Right lung (tissue), 10 donors: Measurements from ENCODE around the gene P3H1. TPM values are rescaled to one million over a fixed set of nuclear protein-coding genes. Genes with fewer than 3 reads are reported as not detected.
"Not testable (repeated sequence)": the region's sequence is repeated elsewhere in the genome, so short reads cannot be mapped to it uniquely, and the experiment has no call there.

ENCODE experiments used
- DNase-seq, 2 donors: peaks; one replicate each; pipeline ENCODE4 v3.0.0-alpha.2; 2013
- long read RNA-seq, 8 donors: transcript quantifications; one replicate each; lab custom pipeline, GENCODE V29; 2026
- polyA plus RNA-seq, 5 donors: library from polyadenylated mRNA; unstranded; fragments of 120-200 nt; gene quantifications; one replicate each; pipeline versions ENCODE4 v1.2.1 to v1.2.3, GENCODE V29; 2013; ENCODE audit warnings: inconsistent platforms in 1 of 5, low replicate concordance in 1 of 5; ENCODE audit not compliant: insufficient read length in 5 of 5, insufficient read depth in 1 of 5

P3H1 gene, protein sequence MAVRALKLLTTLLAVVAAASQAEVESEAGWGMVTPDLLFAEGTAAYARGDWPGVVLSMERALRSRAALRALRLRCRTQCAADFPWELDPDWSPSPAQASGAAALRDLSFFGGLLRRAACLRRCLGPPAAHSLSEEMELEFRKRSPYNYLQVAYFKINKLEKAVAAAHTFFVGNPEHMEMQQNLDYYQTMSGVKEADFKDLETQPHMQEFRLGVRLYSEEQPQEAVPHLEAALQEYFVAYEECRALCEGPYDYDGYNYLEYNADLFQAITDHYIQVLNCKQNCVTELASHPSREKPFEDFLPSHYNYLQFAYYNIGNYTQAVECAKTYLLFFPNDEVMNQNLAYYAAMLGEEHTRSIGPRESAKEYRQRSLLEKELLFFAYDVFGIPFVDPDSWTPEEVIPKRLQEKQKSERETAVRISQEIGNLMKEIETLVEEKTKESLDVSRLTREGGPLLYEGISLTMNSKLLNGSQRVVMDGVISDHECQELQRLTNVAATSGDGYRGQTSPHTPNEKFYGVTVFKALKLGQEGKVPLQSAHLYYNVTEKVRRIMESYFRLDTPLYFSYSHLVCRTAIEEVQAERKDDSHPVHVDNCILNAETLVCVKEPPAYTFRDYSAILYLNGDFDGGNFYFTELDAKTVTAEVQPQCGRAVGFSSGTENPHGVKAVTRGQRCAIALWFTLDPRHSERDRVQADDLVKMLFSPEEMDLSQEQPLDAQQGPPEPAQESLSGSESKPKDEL
- polyA plus RNA-seq, result 100 to 1,000 TPM in 1 of 5 donors, 10 to 100 TPM in 4; 79.9 to 101 (median 85.6) TPM
- long read RNA-seq, donor 1, transcript P3H1-213 (2 exons, 3,001 nt), result minor isoform, 5 of 34 reads
- long read RNA-seq, donor 1, transcript P3H1-202 (15 exons, 2,585 nt), result major isoform, 19 of 34 reads
- long read RNA-seq, donor 1, partial matches to known transcripts, result 5 of 34 reads
- long read RNA-seq, donor 1, other reads (novel, unspliced or antisense), result 0 of 34 reads
- long read RNA-seq, donor 2, transcript P3H1-202 (15 exons, 2,585 nt), result major isoform, 15 of 18 reads
- long read RNA-seq, donor 2, partial matches to known transcripts, result 0 of 18 reads
- long read RNA-seq, donor 2, other reads (novel, unspliced or antisense), result 0 of 18 reads
- long read RNA-seq, donor 3, transcript P3H1-202 (15 exons, 2,585 nt), result major isoform, 12 of 16 reads
- long read RNA-seq, donor 3, partial matches to known transcripts, result 0 of 16 reads
- long read RNA-seq, donor 3, other reads (novel, unspliced or antisense), result 0 of 16 reads
- long read RNA-seq, donor 4, transcript P3H1-202 (15 exons, 2,585 nt), result major isoform, 11 of 15 reads
- long read RNA-seq, donor 4, partial matches to known transcripts, result 0 of 15 reads
- long read RNA-seq, donor 4, other reads (novel, unspliced or antisense), result 0 of 15 reads
- long read RNA-seq, donor 5, transcript P3H1-213 (2 exons, 3,001 nt), result minor isoform, 6 of 92 reads
- long read RNA-seq, donor 5, transcript P3H1-202 (15 exons, 2,585 nt), result major isoform, 15 of 92 reads
- long read RNA-seq, donor 5, partial matches to known transcripts, result 62 of 92 reads
- long read RNA-seq, donor 5, other reads (novel, unspliced or antisense), result 7 of 92 reads
- long read RNA-seq, donor 6, transcript P3H1-202 (15 exons, 2,585 nt), result major isoform, 26 of 37 reads
- long read RNA-seq, donor 6, partial matches to known transcripts, result 6 of 37 reads
- long read RNA-seq, donor 6, other reads (novel, unspliced or antisense), result 0 of 37 reads
- long read RNA-seq, donor 7, transcript P3H1-202 (15 exons, 2,585 nt), result major isoform, 19 of 30 reads
- long read RNA-seq, donor 7, partial matches to known transcripts, result 7 of 30 reads
- long read RNA-seq, donor 7, other reads (novel, unspliced or antisense), result 0 of 30 reads
- long read RNA-seq, donor 8, transcript P3H1-202 (15 exons, 2,585 nt), result major isoform, 9 of 13 reads
- long read RNA-seq, donor 8, partial matches to known transcripts, result 0 of 13 reads
- long read RNA-seq, donor 8, other reads (novel, unspliced or antisense), result 0 of 13 reads

DNA sequence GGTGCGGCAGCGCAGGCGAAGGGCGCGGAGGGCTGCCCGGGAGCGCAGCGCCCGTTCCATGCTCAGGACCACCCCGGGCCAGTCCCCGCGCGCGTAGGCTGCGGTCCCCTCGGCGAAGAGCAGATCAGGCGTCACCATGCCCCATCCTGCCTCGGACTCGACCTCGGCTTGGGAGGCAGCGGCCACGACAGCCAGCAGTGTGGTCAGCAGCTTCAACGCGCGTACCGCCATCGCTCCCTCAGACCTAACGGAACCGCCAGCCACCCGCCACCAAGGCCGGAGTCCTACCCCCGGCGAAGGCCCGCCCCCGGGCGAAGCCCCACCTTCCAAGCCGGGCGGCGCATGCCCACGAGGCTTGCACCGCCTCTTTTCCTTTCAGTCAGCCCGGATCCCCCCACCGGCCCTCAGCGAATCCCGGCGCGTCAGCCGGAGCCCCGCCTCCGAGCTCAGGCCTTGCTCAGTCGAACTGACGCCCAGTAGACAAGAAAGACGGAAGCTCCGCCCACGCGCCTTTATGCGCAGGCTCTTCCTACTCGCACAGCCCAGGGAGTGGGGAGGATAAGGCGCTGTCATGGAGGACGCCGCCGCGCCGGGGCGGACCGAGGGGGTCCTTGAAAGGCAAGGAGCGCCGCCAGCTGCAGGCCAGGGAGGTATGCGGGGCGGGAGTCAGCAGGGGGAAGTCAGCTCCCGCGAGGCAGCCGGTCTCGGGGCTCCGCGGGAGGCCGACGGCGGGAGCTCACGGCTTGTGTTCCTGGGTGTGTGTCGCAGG, at the start of gene P3H1, which contains the start of gene C1orf50:
TSS of gene P3H1 (minus strand) at position 288 of the 769 bp plus-strand sequence. CDS start at position 231, 57 bp downstream.
TSS of gene C1orf50 (plus strand) at position 509 of the 769 bp plus-strand sequence. CDS start at position 572, 63 bp downstream.
- peak; percentile 99 to 100 for DNase-seq

DNA sequence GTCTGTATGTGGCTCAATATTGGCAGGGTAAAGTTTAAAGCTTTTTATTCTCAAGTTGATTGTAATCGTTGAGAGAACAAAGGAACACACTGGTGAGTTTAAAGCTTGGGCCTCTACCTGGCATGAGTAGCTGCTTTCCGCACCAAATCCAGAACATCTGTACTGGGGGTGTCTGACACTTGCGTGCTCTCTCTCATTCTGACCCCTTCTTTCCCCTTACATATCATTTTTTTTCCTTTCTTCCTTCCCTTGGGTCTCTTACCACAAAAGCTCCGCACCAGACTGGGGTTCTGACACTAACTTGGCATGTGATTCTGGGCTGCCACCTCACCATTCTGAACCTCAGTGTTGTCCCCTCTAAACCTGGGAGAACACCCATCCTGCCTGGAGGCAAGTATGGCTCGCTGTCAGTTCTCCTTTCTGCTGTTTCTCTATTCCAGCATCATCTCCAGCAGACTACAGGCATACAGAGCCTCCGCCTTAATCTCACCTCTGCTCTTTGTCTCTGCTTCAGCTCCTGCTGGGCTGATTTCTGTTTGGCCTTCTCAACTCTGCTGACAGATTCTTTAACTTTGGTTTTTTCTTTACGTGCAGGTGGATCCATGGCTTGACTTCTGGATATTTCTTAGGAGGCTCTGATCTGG, 49.2 kb upstream of the P3H1 start:
- DNase-seq, result peak; percentile 22 to 23

DNA sequence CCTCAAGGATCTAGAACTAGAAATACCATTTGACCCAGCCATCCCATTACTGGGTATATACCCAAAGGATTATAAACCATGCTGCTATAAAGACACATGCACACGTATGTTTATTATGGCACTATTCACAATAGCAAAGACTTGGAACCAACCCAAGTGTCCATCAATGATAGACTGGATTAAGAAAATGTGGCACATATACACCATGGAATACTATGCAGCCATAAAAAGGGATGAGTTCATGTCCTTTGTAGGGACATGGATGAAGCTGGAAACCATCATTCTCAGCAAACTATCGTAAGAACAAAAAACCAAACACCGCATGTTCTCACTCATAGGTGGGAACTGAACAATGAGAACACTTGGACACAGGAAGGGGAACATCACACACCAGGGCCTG, 48.0 kb upstream of the P3H1 start:
- not testable (repeated sequence) for DNase-seq

DNA sequence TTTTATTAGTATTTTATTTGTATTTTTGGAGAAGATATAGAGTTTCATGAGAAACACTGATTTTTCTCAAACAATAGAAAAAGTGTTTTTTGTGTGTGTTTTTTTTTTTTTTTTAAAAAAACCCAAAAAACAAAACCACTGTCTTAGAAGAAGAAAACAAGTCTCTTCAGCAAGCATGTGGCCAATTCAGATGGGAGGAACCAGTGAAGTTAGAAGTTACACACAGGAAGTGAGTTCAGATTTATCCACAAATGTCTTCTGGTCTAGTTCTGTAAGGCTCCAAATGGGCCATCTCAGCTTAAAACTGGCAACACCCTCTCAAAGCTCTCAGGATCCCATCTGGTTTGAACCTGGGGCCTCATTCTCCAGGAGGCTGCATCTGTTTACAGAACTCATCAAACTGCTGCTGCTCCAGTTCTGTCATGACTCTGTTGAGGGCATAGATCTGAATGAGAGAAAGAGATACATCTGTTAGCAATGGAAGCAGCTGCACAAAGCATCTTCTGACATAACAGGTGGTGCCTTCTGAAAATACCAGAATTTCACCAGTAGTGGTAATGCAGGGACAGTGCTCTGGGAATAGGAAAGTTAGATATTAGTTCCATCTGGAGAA, 40.3 kb upstream of the P3H1 start:
- DNase-seq, result no peak

DNA sequence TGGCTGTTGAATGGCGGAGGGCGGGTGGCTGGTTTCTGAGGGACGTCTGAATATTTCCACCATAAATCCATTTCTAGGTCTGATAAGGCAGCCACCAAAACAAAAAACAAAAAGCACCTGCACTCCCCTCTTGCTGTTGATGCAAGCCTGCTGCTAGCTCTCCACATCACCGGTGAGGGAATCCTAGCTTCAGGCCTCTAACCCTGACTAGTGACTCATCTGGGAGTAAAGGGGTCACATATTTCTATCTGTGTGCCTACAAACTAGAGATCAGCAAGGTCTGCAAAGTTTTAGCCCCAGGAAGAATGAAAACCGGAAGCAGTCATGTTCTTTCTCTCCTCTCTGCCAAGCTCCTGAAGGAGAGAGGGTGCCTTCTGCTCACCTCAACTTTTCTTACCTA, 39.8 kb upstream of the P3H1 start:
- no peak for DNase-seq

DNA sequence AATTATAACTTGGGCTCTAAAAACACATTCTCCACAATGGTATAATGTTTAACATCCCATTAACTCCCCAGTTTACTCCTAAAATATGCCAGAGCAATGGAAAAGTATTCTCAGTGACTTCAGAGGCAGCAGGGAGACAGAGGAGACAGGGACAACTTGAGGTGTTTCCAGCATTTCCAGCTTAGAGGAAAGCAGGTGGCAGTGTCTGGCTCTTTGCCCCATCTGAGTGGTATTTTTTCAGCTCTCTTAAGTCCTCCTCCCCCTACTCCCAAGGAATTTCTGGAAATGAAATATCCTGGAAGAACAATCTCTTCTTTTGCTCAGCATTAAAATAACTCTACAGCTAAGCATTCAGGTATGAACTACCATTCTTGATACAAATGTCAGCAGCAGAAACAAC, 39.3 kb upstream of the P3H1 start:
- DNase-seq, result no peak

DNA sequence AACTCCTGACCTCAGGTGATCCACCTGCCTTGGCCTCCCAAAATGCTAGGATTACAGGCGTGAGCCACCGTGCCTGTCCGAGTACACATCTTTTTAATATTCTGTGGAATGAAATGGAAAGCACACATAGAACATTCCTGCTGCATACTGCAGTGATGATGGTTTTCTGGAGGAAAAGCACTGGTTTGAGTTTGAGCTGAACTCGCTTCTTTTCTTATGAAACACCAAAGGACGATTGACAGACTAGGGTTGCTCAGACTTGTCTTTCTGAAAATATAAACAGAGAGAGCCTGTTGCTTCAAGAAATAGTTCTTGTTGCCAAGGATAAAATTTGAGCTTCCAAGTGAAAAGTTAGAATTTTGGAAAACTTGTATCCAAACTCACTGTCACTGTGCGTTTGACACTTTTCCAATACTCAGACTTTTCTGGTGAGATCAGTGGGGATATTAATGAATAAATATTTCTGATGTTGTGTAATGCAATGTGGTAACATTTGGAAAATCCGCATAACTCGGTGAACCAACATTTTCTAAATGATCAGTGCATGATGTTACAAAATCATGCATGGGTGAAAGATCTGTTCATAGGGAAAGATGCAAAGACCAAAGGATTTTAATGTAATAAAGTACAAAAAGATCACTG, 35.1 kb upstream of the P3H1 start:
- DNase-seq, result no peak

DNA sequence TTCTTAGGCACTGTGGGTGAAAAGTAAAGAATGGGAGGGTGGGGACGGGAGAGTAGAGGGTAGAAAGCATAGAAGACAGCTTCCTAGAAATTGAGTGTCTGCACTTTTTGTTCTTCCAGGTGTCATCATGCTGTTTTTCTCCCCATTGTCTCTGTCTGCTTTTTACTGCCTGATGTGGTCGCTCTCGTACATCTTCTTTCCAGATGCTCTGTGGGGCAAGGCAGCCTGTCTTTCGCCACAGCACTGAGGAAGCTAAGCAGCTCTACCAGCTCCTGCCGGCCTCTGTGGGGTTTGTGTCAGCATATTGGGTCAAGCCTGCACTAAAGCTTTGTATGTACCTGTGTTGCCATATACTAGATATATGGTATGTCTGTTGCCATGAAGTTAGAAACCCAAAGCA, 31.2 kb upstream of the P3H1 start:
- DNase-seq, result no peak

DNA sequence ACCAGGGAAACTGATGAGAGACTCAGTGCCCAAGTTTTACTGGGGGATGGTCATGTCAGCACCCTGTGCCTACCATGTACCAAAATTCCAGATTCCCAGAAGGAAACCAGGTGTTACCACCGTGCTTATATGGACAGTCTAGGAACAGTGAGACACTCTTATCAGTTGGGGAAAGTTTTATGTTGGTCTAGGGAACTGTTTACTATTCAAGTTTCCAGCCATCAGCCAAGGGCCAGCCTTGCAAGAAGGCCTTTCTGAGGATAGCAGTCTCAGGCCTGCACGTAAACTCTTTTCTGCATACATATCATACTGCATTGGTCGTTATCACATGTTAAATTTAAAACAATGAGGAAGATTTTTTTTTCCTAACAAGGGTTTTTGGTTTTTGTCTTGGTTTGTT, 30.6 kb upstream of the P3H1 start:
- no peak for DNase-seq

DNA sequence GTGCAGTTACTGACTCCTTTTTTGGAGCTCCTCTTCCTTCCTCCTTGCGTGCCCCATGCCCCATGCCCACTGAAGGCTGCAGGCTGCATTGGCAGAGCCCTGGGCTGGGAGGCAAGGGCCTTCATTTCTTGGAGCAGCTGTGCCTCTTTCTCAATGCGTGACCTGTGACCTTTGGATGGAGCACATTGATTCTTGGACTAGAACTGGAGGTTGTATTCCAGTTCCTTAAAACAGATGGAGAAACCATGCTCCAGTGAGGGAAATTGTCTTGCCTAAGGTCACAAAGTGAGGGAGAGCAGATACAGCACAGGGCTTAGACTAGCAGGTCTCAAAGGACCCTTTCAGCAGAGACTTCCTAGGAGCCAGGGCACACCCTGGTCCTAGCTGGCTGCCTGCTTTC, 27.0 kb upstream of the P3H1 start:
- no peak for DNase-seq

DNA sequence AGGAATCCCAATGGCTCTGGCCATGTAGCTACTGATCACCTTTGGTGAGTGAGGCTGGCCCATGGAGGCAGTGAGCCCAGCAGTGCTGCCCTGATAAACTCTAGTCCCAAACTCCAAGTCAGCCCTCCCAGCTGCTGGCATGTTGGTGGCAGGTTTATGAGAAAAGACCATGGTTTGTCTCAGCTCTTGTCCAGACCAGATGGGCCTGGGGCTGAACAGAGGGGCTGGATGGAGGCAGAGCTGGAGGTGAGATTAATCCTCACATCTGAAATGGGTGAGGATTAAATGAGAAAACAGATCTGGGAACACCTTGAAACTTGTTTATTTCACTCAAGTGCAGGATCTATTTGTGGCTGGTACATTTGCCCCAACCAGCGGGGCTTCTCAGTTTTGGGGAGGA, 21.2 kb upstream of the P3H1 start:
- DNase-seq, result no peak

DNA sequence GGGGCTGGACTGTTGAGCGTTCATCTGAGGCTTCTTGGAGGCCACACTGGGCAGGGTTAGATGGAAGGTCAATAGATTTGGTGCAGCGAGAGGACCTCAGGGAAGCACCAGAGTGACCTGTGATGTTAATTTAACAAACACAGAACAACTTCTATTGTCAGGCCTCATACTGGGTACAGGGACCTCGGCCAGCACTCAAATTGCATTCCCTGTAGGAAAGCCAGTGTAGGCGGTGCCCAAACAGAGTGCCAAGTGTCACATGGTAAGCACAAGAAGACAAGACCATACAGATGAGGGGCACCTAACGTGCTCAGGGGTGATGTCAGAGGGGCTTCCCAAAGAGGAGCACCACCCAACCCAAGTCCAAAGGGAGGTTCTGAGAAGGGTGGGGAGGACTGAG, 19.3 kb upstream of the P3H1 start:
- DNase-seq, result no peak

DNA sequence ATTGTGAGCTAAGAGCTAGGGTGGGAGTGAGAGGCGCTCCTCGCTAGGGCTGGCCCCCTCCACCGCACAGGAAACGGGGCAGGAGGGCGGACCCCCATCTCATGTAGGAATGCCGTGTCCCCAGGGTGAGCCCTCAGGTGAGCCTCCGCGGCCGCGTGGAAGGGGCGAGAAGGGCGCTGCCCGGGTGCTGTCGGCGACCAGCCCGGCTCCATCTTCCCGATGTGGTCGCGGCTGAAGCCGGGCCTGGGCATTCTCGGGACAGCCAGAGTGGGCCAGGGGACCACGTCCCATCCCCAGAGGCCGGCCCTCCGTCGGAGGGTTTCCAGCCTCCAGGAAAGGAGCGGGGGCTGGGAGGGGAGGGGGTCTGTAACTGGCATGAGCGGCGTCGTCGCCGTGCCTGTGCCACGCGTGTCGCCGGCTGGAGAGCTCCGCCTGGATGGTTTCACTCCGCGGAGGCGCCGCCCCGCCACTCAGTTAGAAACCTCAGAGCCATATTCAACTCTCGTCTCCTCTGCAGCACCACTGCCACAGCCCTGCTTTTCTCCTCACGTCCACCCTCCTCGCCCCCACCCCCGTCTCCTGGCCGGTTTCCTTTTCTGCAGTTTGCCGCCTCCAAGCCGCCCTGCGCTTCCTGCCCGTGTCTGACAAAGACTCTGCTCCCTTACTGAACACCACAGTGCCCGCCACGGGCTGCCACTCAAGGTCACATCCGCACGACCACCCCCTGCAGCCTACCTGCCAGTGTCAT, 18.3 kb upstream of the P3H1 start, which contains the start of gene TMEM269:
TSS of gene TMEM269 (plus strand) at position 46 of the 748 bp plus-strand sequence. CDS start 4,903 bp downstream, outside the sequence.
- DNase-seq, result peak in 1 of 2 donors; percentile 11

DNA sequence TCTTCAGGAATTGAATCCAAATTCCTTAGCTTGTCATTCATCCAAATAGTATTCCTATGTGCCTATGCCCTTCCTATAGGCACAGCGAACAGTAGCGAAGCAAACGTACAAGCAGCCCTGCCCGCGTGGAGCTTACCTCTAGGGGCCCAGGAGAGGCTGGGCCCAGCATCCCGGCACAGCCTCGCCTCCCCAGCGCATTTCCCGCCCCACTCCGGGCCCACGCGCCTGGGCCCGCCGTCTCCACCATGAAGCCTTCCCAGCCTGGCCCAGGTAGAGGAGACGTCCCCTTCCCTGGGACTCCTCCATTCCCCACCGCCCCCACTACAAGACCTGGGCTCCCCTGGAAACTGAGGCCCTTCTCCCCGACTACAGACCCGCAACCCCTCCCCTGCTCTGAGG, 17.7 kb upstream of the P3H1 start:
- DNase-seq, result no peak

DNA sequence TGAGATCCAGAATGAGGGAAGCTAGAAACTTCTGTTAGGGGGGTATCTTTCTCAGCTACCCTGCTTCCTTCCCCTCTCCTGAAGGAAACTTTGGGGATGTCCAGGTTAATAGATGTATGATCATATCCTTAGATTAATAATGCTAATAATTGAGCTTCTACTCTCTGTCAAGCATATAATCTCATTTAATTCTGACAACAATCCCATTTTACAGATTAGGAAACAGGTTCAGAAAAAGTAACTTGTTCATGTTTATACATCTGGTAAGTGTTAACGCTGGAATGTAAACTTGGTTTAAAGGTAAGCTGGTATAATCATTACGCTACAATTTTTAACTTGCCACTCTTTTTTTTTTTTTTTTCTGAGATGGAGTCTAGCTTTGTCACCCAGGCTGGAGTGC, 16.3 kb upstream of the P3H1 start:
- no peak for DNase-seq

DNA sequence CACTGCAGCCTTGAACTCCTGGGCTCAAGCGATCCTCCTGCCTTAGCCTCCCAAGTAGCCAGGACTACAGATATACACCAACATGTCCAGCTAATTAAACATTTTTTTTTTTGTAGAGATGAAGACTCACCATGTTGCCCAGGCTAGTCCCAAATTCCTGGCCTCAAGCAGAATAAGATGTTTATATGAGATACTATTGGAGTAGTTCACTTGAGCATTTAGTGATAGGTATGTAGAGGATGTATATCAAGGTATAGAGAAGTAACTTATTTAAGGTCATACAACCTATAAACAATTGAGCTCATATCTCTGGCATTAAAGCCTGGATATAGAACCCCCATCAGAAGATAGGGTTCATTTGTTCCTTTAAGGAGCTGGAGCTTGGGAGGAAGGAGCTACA, 13.3 kb upstream of the P3H1 start:
- no peak for DNase-seq

DNA sequence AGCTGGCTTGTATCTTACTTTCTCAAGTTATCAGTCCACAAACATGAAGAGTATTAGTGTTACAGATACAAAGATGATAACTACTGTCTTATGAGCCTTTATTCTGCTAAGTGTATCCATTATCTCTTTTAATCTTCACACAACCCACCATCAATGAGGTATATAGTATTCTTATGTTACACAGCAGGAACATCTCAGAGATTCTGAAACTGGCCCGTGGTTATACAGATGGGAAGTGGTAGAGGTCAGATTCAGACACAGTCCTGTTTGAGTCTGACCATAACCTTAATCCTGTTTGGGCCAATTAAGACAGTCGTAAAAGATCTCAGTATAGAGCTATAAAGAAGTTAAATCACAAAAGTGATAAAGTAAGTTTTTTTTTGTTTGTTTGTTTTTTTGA, 12.9 kb upstream of the P3H1 start:
- no peak for DNase-seq
